H1 (cell line): Measurements from ENCODE around the gene EXOSC6.
"Not testable (repeated sequence)": the region's sequence is repeated elsewhere in the genome, so short reads cannot be mapped to it uniquely, and the experiment has no call there.

Experiments
- EGR1 ChIP-seq: IDR thresholded peaks from 2 replicates; pipeline ENCODE4 v1.6.1; 2011; ENCODE audit warnings: low read depth, low read length, borderline replicate concordance
- EZH2 ChIP-seq: fragments of 200-600 bp; sonication (generic); IDR thresholded peaks from 2 replicates; pipeline ENCODE4 v1.7.1; 2012; ENCODE audit warnings: low read depth, mild to moderate bottlenecking, moderate library complexity, low read length, inconsistent platforms; ENCODE audit not compliant: severe bottlenecking
- POLR2AphosphoS5 ChIP-seq: IDR thresholded peaks from 2 replicates; pipeline ENCODE4 v1.6.1; 2011; ENCODE audit warnings: low read depth, low read length
- SRF ChIP-seq: IDR thresholded peaks from 2 replicates; pipeline ENCODE4 v1.6.1; 2011; ENCODE audit warnings: mild to moderate bottlenecking, low read depth, low read length, moderate library complexity
- TF ChIP-seq, protein P1 (sequence below), 3 experiments: IDR thresholded peaks; 1 replicate in 2 of 3; 2 replicates in 1 of 3; pipeline versions ENCODE4 v1.5.1 to v1.6.1; 2011; ENCODE audit warnings: low read length in 3 of 3, mild to moderate bottlenecking in 3 of 3, inconsistent platforms in 2 of 3, low read depth in 1 of 3, moderate library complexity in 1 of 3; ENCODE audit not compliant: insufficient read depth in 1 of 3; ENCODE audit errors: control extremely low read depth in 1 of 3
- TF ChIP-seq, protein P2 (sequence below): IDR thresholded peaks from 2 replicates; pipeline ENCODE4 v1.6.1; 2012; ENCODE audit warnings: low read length, inconsistent platforms

DNA sequence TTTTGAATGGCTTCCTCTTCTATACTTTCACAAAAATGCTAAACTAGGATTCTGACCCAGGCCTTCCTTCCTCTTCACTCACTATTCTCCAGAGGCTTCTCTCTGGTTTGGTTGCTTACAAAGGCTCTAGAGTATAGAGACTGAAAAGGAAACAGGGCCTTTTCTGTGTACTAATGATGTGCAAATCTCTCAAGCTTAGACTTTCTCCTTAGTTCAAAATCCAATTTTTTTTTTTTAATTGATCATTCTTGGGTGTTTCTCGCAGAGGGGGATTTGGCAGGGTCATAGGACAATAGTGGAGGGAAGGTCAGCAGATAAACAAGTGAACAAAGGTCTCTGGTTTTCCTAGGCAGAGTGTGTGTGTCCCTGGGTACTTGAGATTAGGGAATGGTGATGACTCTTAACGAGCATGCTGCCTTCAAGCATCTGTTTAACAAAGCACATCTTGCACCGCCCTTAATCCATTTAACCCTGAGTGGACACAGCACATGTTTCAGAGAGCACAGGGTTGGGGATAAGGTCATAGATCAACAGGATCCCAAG is 27.7 kb downstream of the EXOSC6 start:
- TF ChIP-seq, protein P1, sequence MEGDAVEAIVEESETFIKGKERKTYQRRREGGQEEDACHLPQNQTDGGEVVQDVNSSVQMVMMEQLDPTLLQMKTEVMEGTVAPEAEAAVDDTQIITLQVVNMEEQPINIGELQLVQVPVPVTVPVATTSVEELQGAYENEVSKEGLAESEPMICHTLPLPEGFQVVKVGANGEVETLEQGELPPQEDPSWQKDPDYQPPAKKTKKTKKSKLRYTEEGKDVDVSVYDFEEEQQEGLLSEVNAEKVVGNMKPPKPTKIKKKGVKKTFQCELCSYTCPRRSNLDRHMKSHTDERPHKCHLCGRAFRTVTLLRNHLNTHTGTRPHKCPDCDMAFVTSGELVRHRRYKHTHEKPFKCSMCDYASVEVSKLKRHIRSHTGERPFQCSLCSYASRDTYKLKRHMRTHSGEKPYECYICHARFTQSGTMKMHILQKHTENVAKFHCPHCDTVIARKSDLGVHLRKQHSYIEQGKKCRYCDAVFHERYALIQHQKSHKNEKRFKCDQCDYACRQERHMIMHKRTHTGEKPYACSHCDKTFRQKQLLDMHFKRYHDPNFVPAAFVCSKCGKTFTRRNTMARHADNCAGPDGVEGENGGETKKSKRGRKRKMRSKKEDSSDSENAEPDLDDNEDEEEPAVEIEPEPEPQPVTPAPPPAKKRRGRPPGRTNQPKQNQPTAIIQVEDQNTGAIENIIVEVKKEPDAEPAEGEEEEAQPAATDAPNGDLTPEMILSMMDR (IDR thresholded peaks at IDR 0.05; ENCODE audit: control extremely low read depth in 1 of 3, insufficient read depth in 1 of 3, low read depth in 1 of 3, low read length in 3 of 3): not testable (repeated sequence)
- TF ChIP-seq SRF, EZH2, EGR1, POLR2AphosphoS5: not testable (repeated sequence)
- TF ChIP-seq, protein P2, sequence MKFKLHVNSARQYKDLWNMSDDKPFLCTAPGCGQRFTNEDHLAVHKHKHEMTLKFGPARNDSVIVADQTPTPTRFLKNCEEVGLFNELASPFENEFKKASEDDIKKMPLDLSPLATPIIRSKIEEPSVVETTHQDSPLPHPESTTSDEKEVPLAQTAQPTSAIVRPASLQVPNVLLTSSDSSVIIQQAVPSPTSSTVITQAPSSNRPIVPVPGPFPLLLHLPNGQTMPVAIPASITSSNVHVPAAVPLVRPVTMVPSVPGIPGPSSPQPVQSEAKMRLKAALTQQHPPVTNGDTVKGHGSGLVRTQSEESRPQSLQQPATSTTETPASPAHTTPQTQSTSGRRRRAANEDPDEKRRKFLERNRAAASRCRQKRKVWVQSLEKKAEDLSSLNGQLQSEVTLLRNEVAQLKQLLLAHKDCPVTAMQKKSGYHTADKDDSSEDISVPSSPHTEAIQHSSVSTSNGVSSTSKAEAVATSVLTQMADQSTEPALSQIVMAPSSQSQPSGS: not testable (repeated sequence)
